MM.1S (cell line): Measurements from ENCODE around the gene WDR1.
A peak's percentile ranks its signal among the peaks of the same experiment; 100 is the strongest.

Experiments used
- DNase-seq: peaks from one replicate; pipeline ENCODE4 v3.0.0-alpha.2; 2015
- H2AFZ ChIP-seq: fragments of 300-600 bp; sonication (generic); 2 replicates; pipeline ENCODE4 v1.6.0; 2016; ENCODE audit warnings: antibody characterized with exemption, low read length
- H3F3A ChIP-seq: fragments of 300-600 bp; sonication (generic); 2 replicates; pipeline ENCODE4 v1.6.1; 2016; ENCODE audit warnings: mild to moderate bottlenecking, antibody characterized with exemption, low read length, moderate library complexity, mixed read lengths; ENCODE audit not compliant: insufficient read depth
- H3K27ac ChIP-seq: fragments of 300-600 bp; sonication (generic); 2 replicates; pipeline ENCODE4 v1.5.1; 2016; ENCODE audit warnings: mild to moderate bottlenecking, low read length
- H3K27me3 ChIP-seq: fragments of 300-600 bp; sonication (generic); replicated peaks from 2 replicates; pipeline ENCODE4 v1.6.0; 2016; ENCODE audit warnings: low read length; ENCODE audit not compliant: insufficient read depth
- H3K36me3 ChIP-seq: fragments of 300-600 bp; sonication (generic); replicated peaks from 2 replicates; pipeline ENCODE4 v1.6.1; 2016; ENCODE audit warnings: mild to moderate bottlenecking, low read length, mixed read lengths; ENCODE audit not compliant: insufficient read depth
- H3K4me1 ChIP-seq: fragments of 300-600 bp; sonication (generic); 2 replicates; pipeline ENCODE4 v1.6.1; 2016; ENCODE audit warnings: low read length, mixed read lengths
- H3K4me2 ChIP-seq: fragments of 300-600 bp; sonication (generic); 2 replicates; pipeline ENCODE4 v1.6.0; 2016; ENCODE audit warnings: low read depth, low read length
- H3K4me3 ChIP-seq: fragments of 300-600 bp; sonication (generic); 2 replicates; pipeline ENCODE4 v1.5.1; 2016; ENCODE audit warnings: low read length, mixed read lengths
- H3K79me2 ChIP-seq: fragments of 300-600 bp; sonication (generic); 2 replicates; pipeline ENCODE4 v1.6.1; 2016; ENCODE audit warnings: mixed run types, low read length, mixed read lengths
- H3K9ac ChIP-seq: fragments of 300-600 bp; sonication (generic); 2 replicates; pipeline ENCODE4 v1.6.1; 2016; ENCODE audit warnings: low read length, mixed read lengths
- H3K9me2 ChIP-seq: fragments of 300-600 bp; sonication (generic); replicated peaks from 2 replicates; pipeline ENCODE4 v1.6.1; 2016; ENCODE audit warnings: mild to moderate bottlenecking, low read length, mixed read lengths; ENCODE audit not compliant: insufficient read depth
- H3K9me3 ChIP-seq: fragments of 300-600 bp; sonication (generic); replicated peaks from 2 replicates; pipeline ENCODE4 v1.6.1; 2016; ENCODE audit warnings: mild to moderate bottlenecking, low read length, mixed read lengths; ENCODE audit not compliant: insufficient read depth
- H4K20me1 ChIP-seq: fragments of 300-600 bp; sonication (generic); 2 replicates; pipeline ENCODE4 v1.6.1; 2016; ENCODE audit warnings: mild to moderate bottlenecking, low read length, moderate library complexity, mixed read lengths; ENCODE audit not compliant: insufficient read depth
- EZH2 ChIP-seq: fragments of 300-600 bp; sonication (generic); optimal IDR thresholded peaks from 2 replicates; pipeline ENCODE3; 2017; ENCODE audit warnings: low read depth, mild to moderate bottlenecking, antibody characterized with exemption, low read length, mixed read lengths
- EZH2phosphoT487 ChIP-seq: fragments of 300-600 bp; sonication (generic); IDR thresholded peaks from 2 replicates; pipeline ENCODE4 v1.6.1; 2018; ENCODE audit warnings: antibody characterized with exemption, low read length
- TF ChIP-seq, protein P1 (sequence below): fragments of 300-600 bp; sonication (generic); IDR thresholded peaks from 2 replicates; pipeline ENCODE4 v1.5.1; 2016; ENCODE audit warnings: antibody characterized with exemption, low read length, mixed read lengths

The WDR1 gene

DNA sequence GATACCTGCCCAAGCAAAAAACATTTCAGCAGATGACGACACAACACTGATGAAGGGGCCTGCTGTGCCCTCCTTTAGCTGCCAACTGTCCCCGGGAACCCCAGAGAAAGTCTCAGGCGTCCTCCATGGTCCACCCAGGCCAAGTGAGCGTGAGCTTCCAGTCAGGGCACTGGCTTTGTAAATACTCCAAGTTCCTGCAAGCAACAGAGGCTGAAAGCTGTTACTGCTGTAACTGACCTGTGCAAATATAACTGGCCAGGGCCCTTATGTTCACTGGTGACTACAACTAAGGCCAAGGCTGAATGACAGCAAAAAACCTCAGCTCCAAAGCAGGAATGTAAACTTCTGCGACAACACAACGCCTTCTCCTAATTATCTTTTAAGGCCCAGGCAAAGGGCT, 8.2 kb downstream of the WDR1 start:
- Histone ChIP-seq H3K9me2 (no peaks in the 10 kb centered on the region), H3K79me2 (peaks cover 100% of the 10 kb centered on the region), H2AFZ (no peak overlapping the region), H3K4me2 (no peak overlapping the region), H4K20me1 (peaks cover 19% of the 10 kb centered on the region), H3K4me3 (no peak overlapping the region), H3K4me1 (peaks cover 57% of the 10 kb centered on the region), H3K27ac (no peak overlapping the region), H3K27me3 (no peaks in the 10 kb centered on the region), H3F3A (peaks cover 23% of the 10 kb centered on the region), H3K9me3 (no peaks in the 10 kb centered on the region), H3K9ac (no peak overlapping the region), H3K36me3 (peaks cover 19% of the 10 kb centered on the region)
- DNase-seq, result no peak
- TF ChIP-seq, protein P1, sequence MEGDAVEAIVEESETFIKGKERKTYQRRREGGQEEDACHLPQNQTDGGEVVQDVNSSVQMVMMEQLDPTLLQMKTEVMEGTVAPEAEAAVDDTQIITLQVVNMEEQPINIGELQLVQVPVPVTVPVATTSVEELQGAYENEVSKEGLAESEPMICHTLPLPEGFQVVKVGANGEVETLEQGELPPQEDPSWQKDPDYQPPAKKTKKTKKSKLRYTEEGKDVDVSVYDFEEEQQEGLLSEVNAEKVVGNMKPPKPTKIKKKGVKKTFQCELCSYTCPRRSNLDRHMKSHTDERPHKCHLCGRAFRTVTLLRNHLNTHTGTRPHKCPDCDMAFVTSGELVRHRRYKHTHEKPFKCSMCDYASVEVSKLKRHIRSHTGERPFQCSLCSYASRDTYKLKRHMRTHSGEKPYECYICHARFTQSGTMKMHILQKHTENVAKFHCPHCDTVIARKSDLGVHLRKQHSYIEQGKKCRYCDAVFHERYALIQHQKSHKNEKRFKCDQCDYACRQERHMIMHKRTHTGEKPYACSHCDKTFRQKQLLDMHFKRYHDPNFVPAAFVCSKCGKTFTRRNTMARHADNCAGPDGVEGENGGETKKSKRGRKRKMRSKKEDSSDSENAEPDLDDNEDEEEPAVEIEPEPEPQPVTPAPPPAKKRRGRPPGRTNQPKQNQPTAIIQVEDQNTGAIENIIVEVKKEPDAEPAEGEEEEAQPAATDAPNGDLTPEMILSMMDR, result no peak
- no peak for TF ChIP-seq EZH2phosphoT487
- TF ChIP-seq EZH2, result no peak

DNA sequence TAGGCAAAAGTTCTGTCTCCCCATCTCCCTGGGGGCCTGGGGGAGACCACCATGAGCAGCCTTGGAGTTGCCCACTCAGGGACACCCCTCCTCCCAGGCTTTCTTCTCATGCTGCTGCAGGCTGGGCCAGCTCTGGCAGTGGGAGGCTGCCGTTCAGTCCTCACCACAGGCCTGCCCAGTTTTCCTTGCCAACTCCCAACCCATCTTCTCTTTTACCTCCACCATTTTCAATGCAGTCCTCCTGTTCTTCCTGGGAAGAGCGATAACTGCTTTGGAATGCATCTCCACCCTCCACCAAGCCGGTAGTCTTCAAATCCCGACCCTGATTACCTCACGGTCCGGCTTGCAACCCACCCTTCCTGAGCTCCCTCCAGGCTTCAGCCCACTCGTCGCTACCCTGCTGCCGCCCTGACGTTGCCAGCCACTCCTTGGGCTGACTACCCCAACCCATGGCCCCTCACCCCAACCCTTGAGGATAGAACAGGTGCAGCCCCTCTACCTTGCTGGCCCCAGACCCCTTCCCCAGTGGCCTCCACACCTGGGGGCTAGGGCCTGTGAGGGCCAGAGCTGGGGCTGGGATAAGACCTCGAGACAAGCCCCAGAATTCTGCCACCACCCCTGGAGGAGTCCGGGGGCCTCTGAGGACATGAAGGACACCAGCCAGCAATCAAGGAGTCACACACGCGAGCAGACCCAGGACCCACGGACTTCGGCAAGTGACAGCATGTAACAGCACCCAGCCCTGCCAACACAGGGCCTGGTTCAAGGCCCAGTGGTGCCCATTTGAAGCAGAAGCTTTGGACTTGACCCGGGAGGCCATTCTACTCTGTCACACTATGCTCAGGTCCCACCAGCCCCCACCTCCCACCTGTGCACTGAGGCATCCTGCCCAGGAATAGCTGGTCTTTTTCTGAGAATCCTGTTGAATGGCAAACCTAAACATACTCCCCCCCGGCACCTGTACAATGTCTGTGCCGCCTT, 9.2 kb downstream of the WDR1 start:
- H3K27ac ChIP-seq, result peak overlapping the region; percentile 35; the same call in 1 of the 2 replicates
- H3K9me2 ChIP-seq, result no peaks in the 10 kb centered on the region
- peaks cover 20% of the 10 kb centered on the region for H3K36me3 ChIP-seq
- peaks cover 19% of the 10 kb centered on the region for H4K20me1 ChIP-seq
- H3K4me3 ChIP-seq, result no peak overlapping the region
- H3K9me3 ChIP-seq, result no peaks in the 10 kb centered on the region
- H3F3A ChIP-seq, result peaks cover 23% of the 10 kb centered on the region
- DNase-seq, result no peak
- H3K9ac ChIP-seq, result no peak overlapping the region
- H3K4me1 ChIP-seq, result peaks cover 57% of the 10 kb centered on the region
- H2AFZ ChIP-seq, result no peak overlapping the region
- H3K79me2 ChIP-seq, result peaks cover 100% of the 10 kb centered on the region
- H3K4me2 ChIP-seq, result peak overlapping the region; percentile 25; the same call in 1 of the 2 replicates
- H3K27me3 ChIP-seq, result no peaks in the 10 kb centered on the region
- TF ChIP-seq, protein P1, result no peak
- TF ChIP-seq EZH2, result no peak
- TF ChIP-seq EZH2phosphoT487, result no peak

DNA sequence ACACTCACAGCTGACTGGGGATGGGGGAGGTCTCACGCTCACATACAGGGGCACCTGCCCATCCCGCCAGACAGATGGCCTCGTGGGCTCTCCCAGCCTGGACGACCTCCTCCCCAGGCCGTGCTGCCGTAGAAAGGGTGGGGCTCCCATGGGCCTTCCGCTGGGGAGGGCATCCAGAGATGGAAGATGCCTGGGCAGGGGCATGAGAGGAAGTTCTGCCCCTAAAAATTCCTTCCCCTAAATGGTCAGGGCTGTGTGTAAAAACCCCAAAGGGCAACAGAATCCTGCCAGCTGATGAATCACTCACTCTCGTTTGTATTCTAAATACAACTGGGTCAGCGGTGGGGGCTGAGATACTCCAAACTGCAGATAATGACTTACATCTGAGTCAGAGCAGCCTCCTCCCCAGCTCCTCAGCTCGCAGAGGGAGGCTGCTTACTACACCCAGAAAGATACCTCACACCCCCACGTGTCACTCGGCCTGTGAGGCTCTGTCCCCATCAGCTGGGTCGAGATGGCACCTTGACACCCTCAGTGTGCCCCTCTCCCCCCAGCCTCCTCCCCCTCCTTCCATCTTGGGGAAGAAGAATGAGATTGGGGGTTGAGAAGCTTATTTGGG, 10.1 kb downstream of the WDR1 start:
- Histone ChIP-seq H3K27ac (peak overlapping the region; percentile 35; the same call in 1 of the 2 replicates), H3K36me3 (peaks cover 24% of the 10 kb centered on the region), H3F3A (peaks cover 23% of the 10 kb centered on the region), H3K9me2 (no peaks in the 10 kb centered on the region), H3K79me2 (peaks cover 100% of the 10 kb centered on the region), H3K27me3 (no peaks in the 10 kb centered on the region), H2AFZ (no peak overlapping the region), H3K4me3 (no peak overlapping the region), H3K4me1 (peaks cover 57% of the 10 kb centered on the region), H3K9ac (no peak overlapping the region), H3K9me3 (no peaks in the 10 kb centered on the region), H4K20me1 (peaks cover 19% of the 10 kb centered on the region), H3K4me2 (peak overlapping the region; percentile 25; the same call in 1 of the 2 replicates)
- DNase-seq, result no peak
- TF ChIP-seq EZH2phosphoT487, result no peak
